ENCODE data around the gene USHBP1.

GRCh38 chr19:17219286-17219685 lies 45.3 kb downstream of the USHBP1 start:
- TF ChIP-seq EZH2 (conservative IDR thresholded peaks at IDR 0.05; ENCODE audit: low read depth, low read length): no peak
- no peak for TF ChIP-seq ZNF276 (CRISPR knock-in tag; IDR thresholded peaks at IDR 0.05; ENCODE audit: low read depth)
- 0 out of 2 replicates have a peak, but pooled peaks have one; percentile 9 for TF ChIP-seq CTCF (CRISPR knock-in tag; IDR thresholded peaks at IDR 0.05)
- no peak for TF ChIP-seq ZNF720 (CRISPR knock-in tag; IDR thresholded peaks at IDR 0.05)
- TF ChIP-seq ZNF280B (CRISPR knock-in tag; IDR thresholded peaks at IDR 0.05; ENCODE audit: borderline replicate concordance): no peak
- TF ChIP-seq TRIM22 (IDR thresholded peaks at IDR 0.05): no peak
- no peak for TF ChIP-seq AHDC1 (CRISPR knock-in tag; IDR thresholded peaks at IDR 0.05; ENCODE audit: borderline replicate concordance)
- no peak for TF ChIP-seq ZNF10 (CRISPR knock-in tag; IDR thresholded peaks at IDR 0.05; ENCODE audit: borderline replicate concordance, low read depth)
- no peak for TF ChIP-seq PHF21A (CRISPR knock-in tag; IDR thresholded peaks at IDR 0.05)
- TF ChIP-seq NONO (IDR thresholded peaks at IDR 0.05): no peak
- TF ChIP-seq NONO (CRISPR knock-in tag; conservative IDR thresholded peaks at IDR 0.05): no peak
- TF ChIP-seq EP300 (IDR thresholded peaks at IDR 0.05; ENCODE audit: low read depth in 2 of 2, low read length in 2 of 2): no peak
- TF ChIP-seq EP300 (CRISPR knock-in tag; IDR thresholded peaks at IDR 0.05; ENCODE audit: borderline replicate concordance): no peak

Measured in HepG2 (cell line).